Smooth muscle cell (in vitro differentiated cells): Measurements from ENCODE around the gene ARHGDIG. TPM values are rescaled to one million over a fixed set of nuclear protein-coding genes. Genes with fewer than 3 reads are reported as not detected.

Source experiments
- DNase-seq: peaks from one replicate; lab custom pipeline; 2025; ENCODE audit not compliant: unreplicated experiment; lab: John Stamatoyannopoulos, UW
- H2AFZ ChIP-seq: fragments of 200-600 bp; sonication (generic); 2 replicates; pipeline ENCODE4 v1.6.0; 2016; ENCODE audit warnings: antibody characterized with exemption, low read depth, mild to moderate bottlenecking
- H3F3A ChIP-seq: fragments of 200-600 bp; sonication (generic); 2 replicates; pipeline ENCODE4 v1.6.0; 2017; ENCODE audit warnings: antibody characterized with exemption, low read depth
- H3K27ac ChIP-seq: fragments of 200-600 bp; sonication (generic); 2 replicates; pipeline ENCODE4 v1.5.1; 2016; ENCODE audit warnings: low read depth, mild to moderate bottlenecking
- H3K27me3 ChIP-seq: fragments of 200-600 bp; sonication (generic); 2 replicates; pipeline ENCODE4 v1.6.1; 2016; ENCODE audit warnings: low read depth, mild to moderate bottlenecking
- H3K36me3 ChIP-seq: fragments of 200-600 bp; sonication (generic); 2 replicates; pipeline ENCODE4 v1.5.1; 2016; ENCODE audit warnings: low read depth
- H3K4me1 ChIP-seq: fragments of 200-600 bp; sonication (generic); 2 replicates; pipeline ENCODE4 v1.5.1; 2016; ENCODE audit warnings: low read depth
- H3K4me2 ChIP-seq: fragments of 200-600 bp; sonication (generic); 2 replicates; pipeline ENCODE4 v1.6.0; 2016; ENCODE audit warnings: mild to moderate bottlenecking
- H3K4me3 ChIP-seq: fragments of 200-600 bp; sonication (generic); 2 replicates; pipeline ENCODE4 v1.5.1; 2016; ENCODE audit warnings: mild to moderate bottlenecking
- H3K79me2 ChIP-seq: fragments of 200-600 bp; sonication (generic); 2 replicates; pipeline ENCODE4 v1.6.0; 2016; ENCODE audit warnings: low read depth, mild to moderate bottlenecking
- H3K9ac ChIP-seq: fragments of 200-600 bp; sonication (generic); 2 replicates; pipeline ENCODE4 v1.6.0; 2016; ENCODE audit warnings: low read depth
- H3K9me3 ChIP-seq: fragments of 200-600 bp; sonication (generic); replicated peaks from 2 replicates; pipeline ENCODE4 v1.5.1; 2016; ENCODE audit warnings: low read depth
- H4K20me1 ChIP-seq: fragments of 200-600 bp; sonication (generic); 2 replicates; pipeline ENCODE4 v1.6.0; 2016; ENCODE audit warnings: low read depth
- CTCF ChIP-seq: fragments of 200-600 bp; sonication (generic); IDR thresholded peaks from 2 replicates; pipeline ENCODE4 v1.5.1; 2017; ENCODE audit warnings: borderline replicate concordance, mild to moderate bottlenecking, antibody characterized with exemption; ENCODE audit not compliant: insufficient read depth, poor library complexity, severe bottlenecking
- WGBS: methylation state at CpG from one replicate; pipeline ENCODE4 v1.1.7; 2016; ENCODE audit warnings: low lambda C conversion rate; 5-methylcytosine and 5-hydroxymethylcytosine counted together
- polyA plus RNA-seq: library from polyadenylated mRNA; unstranded; fragments of >200 nt; fragmentation: Nextera tagmentation; extraction: Ambion mirVana; gene quantifications from 2 replicates; pipeline ENCODE4 v1.2.1, GENCODE V29; 2016
- total RNA-seq: library from RNA; depleted of rRNA; stranded (reverse); fragments of >200 nt; gene quantifications from 2 replicates; pipeline ENCODE4 v1.2.3, GENCODE V29; 2014

Gene ARHGDIG
- total and polyA plus RNA-seq, 2 experiments from 2014 or later, result 0.58 to 2.9 TPM

- no peak for DNase-seq
- Histone ChIP-seq H3K9me3 (no peaks in the 10 kb centered on the region), H3K4me2 (no peak overlapping the region), H2AFZ (no peak overlapping the region), H3K4me1 (no peaks in the 10 kb centered on the region), H3K27ac (no peak overlapping the region), H3K79me2 (no peaks in the 10 kb centered on the region), H3K36me3 (no peaks in the 10 kb centered on the region), H3F3A (no peaks in the 10 kb centered on the region), H4K20me1 (no peaks in the 10 kb centered on the region), H3K27me3 (peaks cover 4% of the 10 kb centered on the region), H3K4me3 (no peak overlapping the region), H3K9ac (no peak overlapping the region)
- TF ChIP-seq CTCF, result no peak
- WGBS, result 95% methylated on average over 22 of the region's 22 CpGs
Observed at GRCh38 chr16:286491-287297, 6.3 kb downstream of the ARHGDIG start.

- no peak overlapping the region for H3K9ac ChIP-seq
- H2AFZ ChIP-seq, result no peak overlapping the region
- H3K27ac ChIP-seq, result no peak overlapping the region
- H3K4me2 ChIP-seq, result no peak overlapping the region
- H3F3A ChIP-seq, result no peaks in the 10 kb centered on the region
- H3K9me3 ChIP-seq, result no peaks in the 10 kb centered on the region
- H3K36me3 ChIP-seq, result no peaks in the 10 kb centered on the region
- whole genome bisulfite sequencing, result 96% methylated on average over 16 of the region's 16 CpGs
- DNase-seq, result no peak
- H3K27me3 ChIP-seq, result no peaks in the 10 kb centered on the region
- H3K4me1 ChIP-seq, result no peaks in the 10 kb centered on the region
- H3K79me2 ChIP-seq, result no peaks in the 10 kb centered on the region
- no peak overlapping the region for H3K4me3 ChIP-seq
- no peaks in the 10 kb centered on the region for H4K20me1 ChIP-seq
- no peak for TF ChIP-seq CTCF
Observed at GRCh38 chr16:287298-287811, 7.0 kb downstream of the ARHGDIG start.

DNA sequence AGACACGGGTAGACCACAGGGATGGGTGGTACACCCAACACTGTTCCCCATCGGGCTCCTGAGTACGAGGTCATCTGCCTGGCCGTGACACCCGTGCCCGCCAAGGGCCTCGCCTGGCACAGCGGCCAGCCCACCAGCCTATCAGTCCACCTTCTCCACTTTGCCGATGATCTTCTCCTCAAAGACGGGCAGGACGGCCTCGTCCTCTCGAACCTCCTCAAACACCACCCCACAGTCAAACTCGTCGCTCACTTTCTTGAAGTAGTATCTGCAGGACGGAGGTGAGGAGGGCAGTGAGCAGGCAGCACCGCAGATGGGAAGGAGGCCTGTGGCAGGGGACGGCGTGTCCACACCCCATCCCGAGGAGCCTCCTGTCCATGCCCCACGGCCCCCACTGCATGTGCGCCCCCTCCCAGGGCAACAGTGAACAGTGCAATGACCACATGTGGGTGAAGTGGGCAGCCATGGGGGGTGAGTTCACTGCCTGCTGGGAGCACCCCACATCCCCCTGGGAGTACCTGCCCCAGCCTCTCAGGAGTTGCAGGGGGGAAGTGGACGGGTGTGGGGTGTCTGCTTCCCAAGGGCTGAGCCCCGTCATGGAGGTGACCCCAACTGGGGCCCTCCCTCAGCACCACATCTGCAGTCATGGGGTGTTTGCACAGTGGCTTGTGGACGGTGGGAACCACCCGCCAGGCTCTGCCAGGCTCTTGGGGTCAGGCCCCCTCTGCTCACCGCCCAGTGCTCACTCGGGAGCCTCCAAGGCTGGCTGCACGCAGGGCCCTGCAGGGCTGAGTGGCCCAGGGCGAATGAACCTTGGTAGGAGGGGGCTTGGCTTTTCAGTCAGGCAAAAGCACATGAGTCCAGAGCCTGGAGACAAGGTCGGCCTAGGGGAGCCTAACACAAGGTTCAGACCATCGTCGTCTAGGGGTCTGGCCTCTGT is 7.9 kb downstream of the ARHGDIG start:
- Histone ChIP-seq H3K79me2 (no peaks in the 10 kb centered on the region), H3K4me3 (no peak overlapping the region), H3K27ac (no peak overlapping the region), H3K36me3 (no peaks in the 10 kb centered on the region), H3K4me2 (no peak overlapping the region), H3K9ac (no peak overlapping the region), H3K4me1 (no peaks in the 10 kb centered on the region), H4K20me1 (no peaks in the 10 kb centered on the region), H3K9me3 (no peaks in the 10 kb centered on the region), H3F3A (no peaks in the 10 kb centered on the region), H2AFZ (no peak overlapping the region), H3K27me3 (no peaks in the 10 kb centered on the region)
- DNase-seq, result no peak
- TF ChIP-seq CTCF, result no peak
- 97% methylated on average over 30 of the region's 33 CpGs for WGBS
